MM.1S (cell line): ENCODE measurements around the gene CD226.

Source experiments
- DNase-seq: peaks from one replicate; pipeline ENCODE4 v3.0.0-alpha.2; 2015
- H2AFZ ChIP-seq: fragments of 300-600 bp; sonication (generic); 2 replicates; pipeline ENCODE4 v1.6.0; 2016; ENCODE audit warnings: antibody characterized with exemption, low read length
- H3F3A ChIP-seq: fragments of 300-600 bp; sonication (generic); 2 replicates; pipeline ENCODE4 v1.6.1; 2016; ENCODE audit warnings: mild to moderate bottlenecking, antibody characterized with exemption, low read length, moderate library complexity, mixed read lengths; ENCODE audit not compliant: insufficient read depth
- H3K27ac ChIP-seq: fragments of 300-600 bp; sonication (generic); 2 replicates; pipeline ENCODE4 v1.5.1; 2016; ENCODE audit warnings: mild to moderate bottlenecking, low read length
- H3K27me3 ChIP-seq: fragments of 300-600 bp; sonication (generic); replicated peaks from 2 replicates; pipeline ENCODE4 v1.6.0; 2016; ENCODE audit warnings: low read length; ENCODE audit not compliant: insufficient read depth
- H3K36me3 ChIP-seq: fragments of 300-600 bp; sonication (generic); replicated peaks from 2 replicates; pipeline ENCODE4 v1.6.1; 2016; ENCODE audit warnings: mild to moderate bottlenecking, low read length, mixed read lengths; ENCODE audit not compliant: insufficient read depth
- H3K4me1 ChIP-seq: fragments of 300-600 bp; sonication (generic); 2 replicates; pipeline ENCODE4 v1.6.1; 2016; ENCODE audit warnings: low read length, mixed read lengths
- H3K4me2 ChIP-seq: fragments of 300-600 bp; sonication (generic); 2 replicates; pipeline ENCODE4 v1.6.0; 2016; ENCODE audit warnings: low read depth, low read length
- H3K4me3 ChIP-seq: fragments of 300-600 bp; sonication (generic); 2 replicates; pipeline ENCODE4 v1.5.1; 2016; ENCODE audit warnings: low read length, mixed read lengths
- H3K79me2 ChIP-seq: fragments of 300-600 bp; sonication (generic); 2 replicates; pipeline ENCODE4 v1.6.1; 2016; ENCODE audit warnings: mixed run types, low read length, mixed read lengths
- H3K9ac ChIP-seq: fragments of 300-600 bp; sonication (generic); 2 replicates; pipeline ENCODE4 v1.6.1; 2016; ENCODE audit warnings: low read length, mixed read lengths
- H3K9me2 ChIP-seq: fragments of 300-600 bp; sonication (generic); replicated peaks from 2 replicates; pipeline ENCODE4 v1.6.1; 2016; ENCODE audit warnings: mild to moderate bottlenecking, low read length, mixed read lengths; ENCODE audit not compliant: insufficient read depth
- H3K9me3 ChIP-seq: fragments of 300-600 bp; sonication (generic); replicated peaks from 2 replicates; pipeline ENCODE4 v1.6.1; 2016; ENCODE audit warnings: mild to moderate bottlenecking, low read length, mixed read lengths; ENCODE audit not compliant: insufficient read depth
- H4K20me1 ChIP-seq: fragments of 300-600 bp; sonication (generic); 2 replicates; pipeline ENCODE4 v1.6.1; 2016; ENCODE audit warnings: mild to moderate bottlenecking, low read length, moderate library complexity, mixed read lengths; ENCODE audit not compliant: insufficient read depth
- CTCF ChIP-seq: fragments of 300-600 bp; sonication (generic); IDR thresholded peaks from 2 replicates; pipeline ENCODE4 v1.5.1; 2016; ENCODE audit warnings: antibody characterized with exemption, low read length, mixed read lengths
- EZH2 ChIP-seq: fragments of 300-600 bp; sonication (generic); optimal IDR thresholded peaks from 2 replicates; pipeline ENCODE3; 2017; ENCODE audit warnings: low read depth, mild to moderate bottlenecking, antibody characterized with exemption, low read length, mixed read lengths
- EZH2phosphoT487 ChIP-seq: fragments of 300-600 bp; sonication (generic); IDR thresholded peaks from 2 replicates; pipeline ENCODE4 v1.6.1; 2018; ENCODE audit warnings: antibody characterized with exemption, low read length

Gene CD226

DNA sequence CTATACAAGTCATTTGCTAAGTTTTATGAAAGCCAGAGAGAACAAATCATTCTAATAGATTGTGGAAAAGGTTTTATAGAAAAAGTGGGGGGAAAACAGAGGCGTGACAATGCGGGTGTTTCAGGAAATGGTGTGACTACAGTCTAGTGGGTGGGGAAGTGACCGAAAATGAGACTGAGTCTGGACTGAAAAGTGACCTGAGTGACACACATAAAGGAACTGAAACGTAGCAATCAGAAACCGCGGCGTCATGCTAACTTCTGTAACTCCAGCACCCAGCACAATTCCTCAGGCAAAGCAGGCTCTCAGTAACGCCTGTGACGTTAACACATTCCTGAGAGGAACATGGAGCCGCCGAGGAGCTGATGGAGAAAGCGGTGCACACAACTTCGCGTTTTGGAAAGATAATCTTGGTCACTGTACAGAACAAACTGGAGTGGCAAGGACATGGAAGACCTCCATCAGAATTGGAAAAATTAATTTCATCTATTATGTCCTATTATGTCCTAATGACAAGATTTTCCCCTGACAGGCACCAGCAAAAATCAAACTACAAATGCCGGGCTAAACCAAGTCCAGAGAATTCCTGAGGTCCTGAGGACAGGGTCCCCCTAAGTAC, 1.4 kb upstream of the CD226 start:
- H3K27me3 ChIP-seq: no peaks in the 10 kb centered on the region
- H3F3A ChIP-seq: peaks cover 4% of the 10 kb centered on the region; the same call in 1 of the 2 replicates
- H2AFZ ChIP-seq: 0 out of 2 replicates have a peak overlapping the region, but pooled peaks have one; percentile 4
- no peaks in the 10 kb centered on the region for H4K20me1 ChIP-seq
- H3K4me3 ChIP-seq: peak overlapping the region; percentile 26; the same call in 1 of the 2 replicates
- no peaks in the 10 kb centered on the region for H3K9me2 ChIP-seq
- peak overlapping the region; percentile 24; the same call in 1 of the 2 replicates for H3K9ac ChIP-seq
- peak; percentile 84 for DNase-seq
- peak overlapping the region; percentile 57; the same call in 1 of the 2 replicates for H3K27ac ChIP-seq
- H3K4me1 ChIP-seq: peaks cover 37% of the 10 kb centered on the region
- H3K36me3 ChIP-seq: no peaks in the 10 kb centered on the region
- no peaks in the 10 kb centered on the region for H3K9me3 ChIP-seq
- peak overlapping the region; percentile 54 for H3K4me2 ChIP-seq
- H3K79me2 ChIP-seq: no peaks in the 10 kb centered on the region
- no peak for TF ChIP-seq CTCF
- TF ChIP-seq EZH2: no peak
- TF ChIP-seq EZH2phosphoT487: no peak

DNA sequence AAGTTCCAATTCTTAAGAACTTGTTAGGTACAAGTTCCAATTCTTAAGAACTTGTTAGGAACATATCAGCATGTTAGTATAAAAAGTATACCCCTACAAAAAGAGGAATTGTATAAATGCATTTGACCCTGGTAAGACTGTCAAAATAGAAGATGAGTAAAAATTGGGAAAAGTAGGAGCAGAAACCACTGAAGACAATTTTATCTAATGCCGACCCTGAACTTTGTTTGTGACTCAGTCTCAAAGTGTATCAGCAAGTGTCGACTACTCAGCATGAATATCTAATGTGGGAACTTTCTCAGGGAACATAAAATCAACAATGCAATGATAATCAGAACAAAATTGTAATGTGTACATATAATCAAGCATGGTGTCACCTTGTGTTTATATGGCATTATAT, 583 bp upstream of the CD226 start:
- no peak for DNase-seq
- H4K20me1 ChIP-seq: no peaks in the 10 kb centered on the region
- H3K79me2 ChIP-seq: no peaks in the 10 kb centered on the region
- H3K36me3 ChIP-seq: no peaks in the 10 kb centered on the region
- no peaks in the 10 kb centered on the region for H3K9me3 ChIP-seq
- H3K9me2 ChIP-seq: no peaks in the 10 kb centered on the region
- TF ChIP-seq EZH2phosphoT487: no peak
- TF ChIP-seq CTCF: no peak
- TF ChIP-seq EZH2: no peak
- H3K4me1 ChIP-seq: peaks cover 37% of the 10 kb centered on the region
- H3K4me3 ChIP-seq: no peak overlapping the region
- H3K9ac ChIP-seq: no peak overlapping the region
- no peak overlapping the region for H2AFZ ChIP-seq
- no peaks in the 10 kb centered on the region for H3K27me3 ChIP-seq
- peaks cover 4% of the 10 kb centered on the region; the same call in 1 of the 2 replicates for H3F3A ChIP-seq
- peak overlapping the region; percentile 57; the same call in 1 of the 2 replicates for H3K27ac ChIP-seq
- H3K4me2 ChIP-seq: peak overlapping the region; percentile 54

DNA sequence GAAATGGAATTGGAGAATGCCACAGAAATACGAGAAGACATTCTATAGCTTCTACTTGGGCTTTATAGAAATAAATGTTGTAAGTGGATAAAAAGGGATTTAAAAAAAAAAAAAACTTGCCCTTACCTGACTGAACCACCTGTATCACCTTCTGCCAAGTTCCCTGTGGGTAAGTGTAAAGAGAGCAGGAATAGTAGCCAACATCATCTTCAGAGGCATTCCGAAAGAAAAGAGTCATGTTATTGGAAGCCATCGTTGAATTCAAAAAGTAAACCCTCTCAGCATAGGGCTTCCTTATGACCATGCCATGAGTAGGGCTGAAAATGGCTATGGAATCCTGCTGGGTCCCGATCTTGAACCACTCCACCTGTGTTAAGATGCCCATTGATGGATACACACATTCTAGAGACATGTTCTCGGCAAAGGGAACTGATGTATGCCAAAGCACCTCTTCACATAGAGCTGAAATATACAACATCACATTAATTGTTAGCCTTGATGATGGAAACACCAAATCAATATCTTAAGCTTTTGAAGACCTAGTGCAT, 991 bp downstream of the CD226 start:
- Histone ChIP-seq H3K4me2 (no peak overlapping the region), H3K36me3 (no peaks in the 10 kb centered on the region), H3K9ac (no peak overlapping the region), H3K9me3 (no peaks in the 10 kb centered on the region), H3K4me1 (peaks cover 37% of the 10 kb centered on the region), H4K20me1 (no peaks in the 10 kb centered on the region), H3K4me3 (no peak overlapping the region), H3K27me3 (no peaks in the 10 kb centered on the region), H3K27ac (no peak overlapping the region), H3F3A (peaks cover 4% of the 10 kb centered on the region; the same call in 1 of the 2 replicates), H2AFZ (no peak overlapping the region), H3K79me2 (no peaks in the 10 kb centered on the region), H3K9me2 (no peaks in the 10 kb centered on the region)
- no peak for DNase-seq
- TF ChIP-seq EZH2phosphoT487 (no peak), EZH2 (no peak), CTCF (no peak)
